GM19438 (cell line): ENCODE results near the gene ZNF20.
"Not testable (repeated sequence)": the region's sequence is repeated elsewhere in the genome, so short reads cannot be mapped to it uniquely, and the experiment has no call there.

Experiments used
- ATAC-seq: cut with Tn5 transposase; IDR thresholded peaks from one replicate; pipeline ENCODE4 v1.9.1; 2021; ENCODE audit warnings: low read depth; ENCODE audit not compliant: unreplicated experiment

Gene ZNF20

GRCh38 chr19:12113121-12113520 lies 27.0 kb downstream of the ZNF20 start:
- ATAC-seq, result no peak

- ATAC-seq, result no peak
Observed at GRCh38 chr19:12112701-12113100, 27.4 kb downstream of the ZNF20 start.

- ATAC-seq, result no peak
Observed at GRCh38 chr19:12111943-12112637, 28.1 kb downstream of the ZNF20 start.

- no peak for ATAC-seq
Observed at GRCh38 chr19:12111176-12111575, 29.0 kb downstream of the ZNF20 start.

DNA sequence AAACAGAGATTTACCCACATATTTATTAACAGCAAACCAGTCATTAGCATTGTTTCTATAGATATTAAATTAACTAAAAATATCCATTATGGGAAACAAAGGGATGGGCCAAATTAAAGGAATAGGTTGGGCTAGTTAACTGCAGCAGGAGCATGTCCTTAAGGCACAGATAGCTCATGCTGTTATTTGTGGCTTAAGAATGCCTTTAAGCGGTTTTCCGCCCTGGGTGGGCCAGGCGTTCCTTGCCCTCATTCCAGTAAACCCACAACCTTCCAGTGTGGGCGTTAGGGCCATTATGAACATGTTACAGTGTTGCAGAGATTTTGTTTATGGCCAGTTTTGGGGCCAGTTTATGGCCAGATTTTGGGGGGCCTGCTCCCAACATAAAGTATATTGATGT lies 36.2 kb downstream of the ZNF20 start:
- not testable (repeated sequence) for ATAC-seq

DNA sequence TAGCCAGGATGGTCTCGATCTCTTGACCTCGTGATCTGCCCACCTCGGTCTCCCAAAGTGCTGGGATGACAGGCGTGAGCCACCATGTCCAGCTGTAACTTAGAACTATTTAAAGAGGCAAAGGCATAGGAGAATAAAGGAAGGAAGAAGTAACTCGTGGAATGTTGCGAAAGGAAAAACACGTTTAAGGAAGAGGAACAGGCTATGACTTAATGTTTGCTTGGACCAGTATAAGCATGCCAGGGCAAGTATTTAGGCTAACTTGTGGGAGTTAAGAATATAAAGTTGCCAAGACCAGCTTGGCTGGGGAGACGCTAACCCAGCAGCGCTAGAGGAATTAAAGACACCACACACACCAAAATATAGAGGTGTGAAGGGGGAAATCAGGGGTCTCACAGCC lies 42.1 kb downstream of the ZNF20 start:
- no peak for ATAC-seq

DNA sequence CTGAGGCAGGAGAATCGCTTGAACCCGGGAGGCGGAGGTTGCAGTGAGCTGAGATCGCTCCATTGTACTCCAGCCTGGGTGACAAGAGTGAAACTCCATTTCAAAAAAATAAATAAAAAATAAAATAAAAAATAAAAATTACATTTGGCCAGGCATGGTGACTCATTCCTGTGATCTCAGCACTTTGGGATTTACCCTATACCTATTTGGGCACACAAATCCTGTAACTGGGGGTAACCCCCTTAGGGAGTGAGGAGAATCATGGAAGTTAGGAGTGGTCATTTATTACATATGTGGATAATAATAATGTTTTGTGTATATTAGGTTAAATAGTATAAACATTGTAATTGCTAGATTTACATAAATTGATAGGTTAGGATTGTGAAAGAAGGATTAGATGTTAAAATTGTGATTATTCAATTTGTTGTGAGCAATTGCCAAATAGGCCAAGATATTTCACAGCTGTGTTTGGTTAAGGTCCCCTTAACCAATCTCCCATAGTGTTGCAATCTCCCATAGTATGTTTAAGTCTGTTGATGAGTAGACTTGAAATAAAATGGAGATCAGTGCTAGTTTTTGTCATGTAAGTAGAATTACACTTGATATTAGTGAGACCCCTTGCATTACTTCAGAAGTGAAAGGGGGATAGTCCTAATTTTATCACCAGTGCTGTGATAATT lies 44.9 kb downstream of the ZNF20 start:
- ATAC-seq, result no peak

GRCh38 chr19:12093777-12094176 lies 46.4 kb downstream of the ZNF20 start:
- ATAC-seq, result no peak

GRCh38 chr19:12092956-12093355 lies 47.2 kb downstream of the ZNF20 start:
- no peak for ATAC-seq

- ATAC-seq, result peak; percentile 74
Observed at GRCh38 chr19:12092065-12092867, 47.9 kb downstream of the ZNF20 start.

DNA sequence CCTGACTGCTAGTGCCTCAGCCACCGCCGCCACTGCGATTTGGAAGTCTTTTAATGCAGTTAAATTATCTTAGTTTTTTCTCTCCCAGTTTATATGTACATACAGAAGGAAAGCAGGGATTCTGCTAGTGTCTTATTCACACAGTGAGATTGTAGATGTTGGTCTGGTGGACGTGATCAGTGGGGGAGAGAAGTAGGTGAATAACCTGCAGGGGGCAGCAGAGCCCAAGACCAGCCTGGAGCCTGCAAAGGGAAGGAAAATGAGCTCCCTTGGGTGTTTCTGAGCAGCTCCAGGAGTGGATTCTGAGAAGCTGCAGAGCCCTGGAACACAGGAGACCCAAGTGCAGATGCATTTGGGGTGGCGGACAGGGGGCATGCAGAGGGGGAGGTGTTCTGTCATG lies 49.3 kb downstream of the ZNF20 start:
- ATAC-seq, result no peak

DNA sequence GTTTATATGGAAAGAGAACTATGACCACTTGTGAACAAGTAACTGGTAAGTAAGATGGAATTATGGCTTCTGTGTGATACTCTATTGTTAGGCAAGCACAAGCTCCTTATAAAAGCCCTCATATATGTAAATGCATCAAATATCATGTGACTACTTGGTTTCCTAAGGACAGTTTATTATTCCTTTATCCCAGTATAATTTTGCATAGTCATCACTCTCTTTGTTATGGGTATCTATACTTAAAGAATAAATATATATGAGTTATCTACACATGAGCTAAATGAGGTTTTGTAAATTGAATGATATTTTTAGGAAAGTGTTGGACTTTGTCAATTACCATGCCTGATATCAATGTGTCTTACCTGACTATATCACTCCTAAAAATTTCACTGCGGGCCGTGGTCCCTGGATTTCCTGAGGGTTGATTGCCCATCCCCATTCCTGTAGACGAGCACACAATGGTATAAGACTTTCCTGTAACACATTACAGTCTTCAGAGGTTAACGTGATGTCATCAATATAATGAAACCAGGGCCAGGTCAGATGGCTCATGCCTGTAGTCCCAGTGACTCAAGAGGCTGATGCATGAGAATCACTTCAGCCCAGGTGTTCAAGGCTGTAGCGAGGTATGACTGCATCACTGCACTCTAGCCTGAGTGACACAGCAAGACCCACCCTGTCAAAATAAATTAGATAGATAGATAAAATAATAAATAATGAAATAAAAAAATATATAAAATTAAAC lies 54.9 kb downstream of the ZNF20 start:
- no peak for ATAC-seq

DNA sequence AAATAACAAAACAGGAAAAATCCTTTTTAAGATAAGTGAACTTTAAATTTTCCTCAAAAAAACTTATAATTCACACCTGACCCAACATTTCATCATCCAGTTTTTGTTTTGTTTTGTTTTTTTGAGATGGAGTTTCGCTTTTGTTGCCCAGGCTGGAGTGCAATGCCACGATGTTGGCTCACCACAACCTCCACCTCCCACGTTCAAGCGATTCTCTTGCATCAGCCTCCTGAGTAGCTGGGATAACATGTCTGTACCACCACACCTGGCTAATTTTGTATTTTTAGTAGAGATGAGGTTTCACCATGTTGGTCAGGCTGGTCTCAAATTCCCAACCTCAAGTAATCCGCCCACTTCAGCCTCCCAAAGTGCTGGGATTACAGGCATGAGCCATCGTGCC lies 56.8 kb downstream of the ZNF20 start:
- not testable (repeated sequence) for ATAC-seq
